Suprapubic skin (tissue), 3 donors: Measurements from ENCODE around the gene MSX1.

Experiments
- CTCF ChIP-seq, 2 donors: fragments of 200-600 bp in 1 of 2; fragments of 450-650 bp in 1 of 2; sonication (generic) in 1 of 2; IDR thresholded peaks; one replicate each; pipeline ENCODE4 v1.5.1; 2016 to 2019; ENCODE audit warnings: antibody characterized with exemption in 2 of 2, mild to moderate bottlenecking in 1 of 2, moderate library complexity in 1 of 2
- POLR2A ChIP-seq, 2 donors: fragments of 450-650 bp; IDR thresholded peaks; one replicate each; pipeline ENCODE4 v1.6.1; 2017; ENCODE audit warnings: antibody characterized with exemption in 2 of 2, mild to moderate bottlenecking in 2 of 2, moderate library complexity in 2 of 2

GRCh38 chr4:4869731-4870571 is 10.5 kb downstream of the MSX1 start:
- TF ChIP-seq CTCF (IDR thresholded peaks at IDR 0.05), result no peak
- no peak for TF ChIP-seq POLR2A (IDR thresholded peaks at IDR 0.05)
